ENCODE measurements around the gene KNOP1. TPM values are rescaled to one million over a fixed set of nuclear protein-coding genes. Genes with fewer than 3 reads are reported as not detected.

KNOP1 gene
- total RNA-seq, 1 donor from 2014 or later = 14.3 TPM

Other genes starting within 250 kb of the KNOP1 start
- gene GDE1, start 196.1 kb downstream of the KNOP1 start, total RNA-seq = 55.9 TPM
- 12.7 TPM for gene CCP110, start 194.3 kb downstream of the KNOP1 start, total RNA-seq
- gene VPS35L, start 162.5 kb downstream of the KNOP1 start, total RNA-seq = 61.2 TPM
- 9.7 TPM for gene IQCK, start within 50 bp of the KNOP1 start, total RNA-seq
- gene GPRC5B, start 166.6 kb upstream of the KNOP1 start, total RNA-seq = 33.1 TPM